ENCODE data around the gene CLEC3A.
"Not testable (repeated sequence)": the region's sequence is repeated elsewhere in the genome, so short reads cannot be mapped to it uniquely, and the experiment has no call there.

CLEC3A gene

GRCh38 chr16:78057803-78058564, 35.6 kb downstream of the CLEC3A start:
- TF ChIP-seq, protein P1, sequence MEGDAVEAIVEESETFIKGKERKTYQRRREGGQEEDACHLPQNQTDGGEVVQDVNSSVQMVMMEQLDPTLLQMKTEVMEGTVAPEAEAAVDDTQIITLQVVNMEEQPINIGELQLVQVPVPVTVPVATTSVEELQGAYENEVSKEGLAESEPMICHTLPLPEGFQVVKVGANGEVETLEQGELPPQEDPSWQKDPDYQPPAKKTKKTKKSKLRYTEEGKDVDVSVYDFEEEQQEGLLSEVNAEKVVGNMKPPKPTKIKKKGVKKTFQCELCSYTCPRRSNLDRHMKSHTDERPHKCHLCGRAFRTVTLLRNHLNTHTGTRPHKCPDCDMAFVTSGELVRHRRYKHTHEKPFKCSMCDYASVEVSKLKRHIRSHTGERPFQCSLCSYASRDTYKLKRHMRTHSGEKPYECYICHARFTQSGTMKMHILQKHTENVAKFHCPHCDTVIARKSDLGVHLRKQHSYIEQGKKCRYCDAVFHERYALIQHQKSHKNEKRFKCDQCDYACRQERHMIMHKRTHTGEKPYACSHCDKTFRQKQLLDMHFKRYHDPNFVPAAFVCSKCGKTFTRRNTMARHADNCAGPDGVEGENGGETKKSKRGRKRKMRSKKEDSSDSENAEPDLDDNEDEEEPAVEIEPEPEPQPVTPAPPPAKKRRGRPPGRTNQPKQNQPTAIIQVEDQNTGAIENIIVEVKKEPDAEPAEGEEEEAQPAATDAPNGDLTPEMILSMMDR (conservative IDR thresholded peaks at IDR 0.05; ENCODE audit: low read depth, low read length): no peak
- H3K4me3 ChIP-seq (ENCODE audit: low read depth, low read length): no peak overlapping the region
- DNase-seq (ENCODE audit: low read depth): no peak

GRCh38 chr16:78059806-78060205, 37.5 kb downstream of the CLEC3A start:
- not testable (repeated sequence) for H3K4me3 ChIP-seq (ENCODE audit: low read depth, low read length); DNase-seq (ENCODE audit: low read depth)

GRCh38 chr16:78060295-78060694, 37.9 kb downstream of the CLEC3A start:
- DNase-seq (ENCODE audit: low read depth): no peak
- H3K4me3 ChIP-seq (ENCODE audit: low read depth, low read length): no peak overlapping the region
- TF ChIP-seq, protein P1 (conservative IDR thresholded peaks at IDR 0.05; ENCODE audit: low read depth, low read length): no peak

DNA sequence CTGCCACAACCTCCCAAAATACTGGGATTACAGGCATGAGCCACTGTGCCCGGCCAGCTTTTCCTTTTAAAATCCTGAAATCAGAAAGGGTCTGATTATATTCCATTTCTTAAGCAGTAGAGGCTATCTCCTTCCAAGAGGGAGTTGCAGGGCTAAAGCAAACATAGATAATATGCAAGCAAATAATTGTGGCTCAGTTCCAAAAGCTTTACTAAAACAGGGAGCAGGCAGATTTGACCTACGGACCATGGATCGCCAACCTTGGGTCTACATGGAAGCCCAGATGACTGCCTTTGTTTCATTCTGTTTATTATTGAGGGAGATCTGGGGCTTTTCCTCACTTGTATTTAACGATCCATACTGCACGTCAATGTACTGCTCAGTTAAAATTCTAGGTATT, 38.5 kb downstream of the CLEC3A start:
- TF ChIP-seq, protein P1 (conservative IDR thresholded peaks at IDR 0.05; ENCODE audit: low read depth, low read length): no peak
- H3K4me3 ChIP-seq (ENCODE audit: low read depth, low read length): no peak overlapping the region
- DNase-seq (ENCODE audit: low read depth): no peak

- no peak for DNase-seq (ENCODE audit: low read depth)
- no peak overlapping the region for H3K4me3 ChIP-seq (ENCODE audit: low read depth, low read length)
- TF ChIP-seq, protein P1 (conservative IDR thresholded peaks at IDR 0.05; ENCODE audit: low read depth, low read length): no peak
Observed at GRCh38 chr16:78065319-78065718, 43.0 kb downstream of the CLEC3A start.

GRCh38 chr16:78069913-78070312, 47.6 kb downstream of the CLEC3A start:
- no peak overlapping the region for H3K4me3 ChIP-seq (ENCODE audit: low read depth, low read length)
- DNase-seq (ENCODE audit: low read depth): no peak
- TF ChIP-seq, protein P1 (conservative IDR thresholded peaks at IDR 0.05; ENCODE audit: low read depth, low read length): no peak

DNA sequence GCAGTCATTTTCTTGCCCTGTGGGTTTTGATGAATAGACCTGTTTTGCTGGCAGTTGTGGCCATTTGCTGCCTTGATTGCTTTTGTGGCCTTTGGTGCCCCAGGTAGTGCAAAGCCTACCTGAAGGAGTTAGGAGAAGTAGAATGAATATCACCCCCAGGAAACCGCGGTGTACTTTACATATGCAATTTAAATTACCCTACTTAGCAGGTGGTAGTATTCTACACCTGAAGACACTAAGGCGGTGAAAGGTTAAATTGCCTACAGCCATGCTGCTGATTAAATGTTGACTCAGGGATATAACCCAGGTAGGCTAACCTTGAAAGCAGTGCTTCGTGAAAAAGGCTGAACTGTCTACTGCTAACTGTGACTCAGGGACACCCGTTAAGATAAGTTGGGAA, 49.9 kb downstream of the CLEC3A start:
- no peak for DNase-seq (ENCODE audit: low read depth)
- TF ChIP-seq, protein P1 (conservative IDR thresholded peaks at IDR 0.05; ENCODE audit: low read depth, low read length): no peak
- H3K4me3 ChIP-seq (ENCODE audit: low read depth, low read length): no peak overlapping the region

All from choroid plexus epithelial cell (primary cell).